HepG2 (cell line): Measurements from ENCODE around the gene BPIFB2. TPM values are rescaled to one million over a fixed set of nuclear protein-coding genes. Genes with fewer than 3 reads are reported as not detected.

Source experiments
- CEBPB ChIP-seq: IDR thresholded peaks from 2 replicates; pipeline ENCODE4 v1.6.1; 2011; ENCODE audit warnings: low read depth, low read length, improper control_type of control experiment, borderline replicate concordance
- GABPA ChIP-seq, 2 experiments: IDR thresholded peaks; 2 replicates each; pipeline ENCODE4 v1.6.1; 2011 to 2016; ENCODE audit warnings: low read depth in 2 of 2, low read length in 1 of 2, missing biosample characterization in 1 of 2, missing genetic modification characterization in 1 of 2
- GLMP ChIP-seq: sonication (generic); formaldehyde crosslinking; IDR thresholded peaks from 2 replicates; pipeline ENCODE4 v1.9.0; 2021; ENCODE audit warnings: missing genetic modification reagents, mild to moderate bottlenecking, borderline replicate concordance
- GZF1 ChIP-seq: sonication (generic); formaldehyde crosslinking; IDR thresholded peaks from 2 replicates; pipeline ENCODE4 v1.5.1; 2020; ENCODE audit warnings: mild to moderate bottlenecking, missing genetic modification reagents
- IKZF5 ChIP-seq: IDR thresholded peaks from 2 replicates; pipeline ENCODE4 v1.6.1; 2018; ENCODE audit warnings: missing genetic modification reagents, mild to moderate bottlenecking, missing compliant biosample characterization
- PBX2 ChIP-seq: IDR thresholded peaks from 2 replicates; pipeline ENCODE4 v1.6.1; 2016; ENCODE audit warnings: control low read depth
- PCBP2 ChIP-seq: fragments of 200-400 bp; formaldehyde crosslinking; optimal IDR thresholded peaks from 2 replicates; pipeline ENCODE3; 2018; ENCODE audit warnings: low read length, low read depth; ENCODE audit not compliant: poor library complexity, severe bottlenecking
- PLRG1 ChIP-seq: fragments of 450-650 bp; conservative IDR thresholded peaks from 2 replicates; pipeline ENCODE4 v1.6.1; 2016
- ZBTB43 ChIP-seq: sonication (generic); formaldehyde crosslinking; conservative IDR thresholded peaks from 2 replicates; pipeline ENCODE4 v1.4.0; 2020; ENCODE audit warnings: missing genetic modification reagents
- ZNF142 ChIP-seq: sonication (generic); formaldehyde crosslinking; IDR thresholded peaks from 2 replicates; pipeline ENCODE4 v1.4.0; 2020; ENCODE audit warnings: missing genetic modification reagents
- ZNF605 ChIP-seq: sonication (generic); formaldehyde crosslinking; IDR thresholded peaks from 2 replicates; pipeline ENCODE4 v1.8.0; 2022; ENCODE audit warnings: mild to moderate bottlenecking, missing genetic modification reagents
- ZNF672 ChIP-seq: sonication (generic); formaldehyde crosslinking; IDR thresholded peaks from 2 replicates; pipeline ENCODE4 v1.8.1; 2022; ENCODE audit warnings: missing genetic modification reagents
- ZNF720 ChIP-seq: sonication (generic); formaldehyde crosslinking; IDR thresholded peaks from 2 replicates; pipeline ENCODE4 v1.4.0; 2020; ENCODE audit warnings: missing genetic modification reagents
- ZNF772 ChIP-seq: sonication (generic); formaldehyde crosslinking; IDR thresholded peaks from 2 replicates; pipeline ENCODE4 v1.5.0; 2020; ENCODE audit warnings: mild to moderate bottlenecking, missing genetic modification reagents
- ZNF839 ChIP-seq: sonication (generic); formaldehyde crosslinking; IDR thresholded peaks from 2 replicates; pipeline ENCODE4 v1.4.0; 2020; ENCODE audit warnings: missing genetic modification reagents, mild to moderate bottlenecking, borderline replicate concordance
- polyA plus RNA-seq, 8 experiments: library from polyadenylated mRNA; depleted of rRNA in 3 of 8; stranded (reverse) in 7 of 8; unstranded in 1 of 8; fragments of >200 nt; fragmentation: Illumina TruSeq in 4 of 8; extraction: Trizol in 4 of 8; gene quantifications; 2 replicates each; pipeline versions ENCODE4 v1.2.1 to v1.2.3, GENCODE V29; 2011 to 2016; ENCODE audit warnings: low read depth in 4 of 8, missing spikeins in 1 of 8, mixed read lengths in 1 of 8; ENCODE audit not compliant: insufficient read depth in 1 of 8
- total RNA-seq, 5 experiments: library from RNA; depleted of rRNA; stranded (reverse); fragments of >200 nt; fragmentation: Illumina TruSeq; extraction: Trizol; gene quantifications; 2 replicates each; pipeline ENCODE4 v1.2.3, GENCODE V29; 2016; ENCODE audit warnings: low read depth in 1 of 5

BPIFB2 gene
- total and polyA plus RNA-seq, 2 of the 13 experiments (the other 11 are each of a cell fraction or from before 2014, with no cell fraction given): 54.5 to 902 TPM

GRCh38 chr20:33026072-33026778 lies 18.7 kb downstream of the BPIFB2 start (continued):
- TF ChIP-seq GLMP (CRISPR knock-in tag) (no peak), ZNF605 (CRISPR knock-in tag) (no peak), ZNF672 (CRISPR knock-in tag) (no peak), PLRG1 (no peak), CEBPB (peak; percentile 58; the same call in 1 of the 2 replicates), ZBTB43 (peak; percentile 94), IKZF5 (CRISPR knock-in tag) (0 out of 2 replicates have a peak, but pooled peaks have one; percentile 48), PBX2 (CRISPR knock-in tag) (no peak), ZNF772 (CRISPR knock-in tag) (no peak; the same call in 1 of the 2 replicates), ZNF720 (no peak), PCBP2 (peak; percentile 23), ZNF839 (CRISPR knock-in tag) (no peak), GZF1 (CRISPR knock-in tag) (no peak), GABPA (IDR thresholded peaks at IDR 0.05; ENCODE audit: low read depth, low read length) (no peak), GABPA (CRISPR knock-in tag; IDR thresholded peaks at IDR 0.05; ENCODE audit: low read depth) (peak; percentile 44), ZNF142 (CRISPR knock-in tag) (0 out of 2 replicates have a peak, but pooled peaks have one; percentile 64)
